PC-9 (cell line): ENCODE measurements around the gene NEURL3. TPM values are rescaled to one million over a fixed set of nuclear protein-coding genes. Genes with fewer than 3 reads are reported as not detected.

Source experiments
- BruUV-seq: library from RNA; stranded (reverse); fragments of 400-500 nt; replicated peaks from 2 replicates; lab custom pipeline; 2021; lab: Mats Ljungman, UMichigan
- CTCF ChIA-PET: fragments of 300-600 bp; sonication (Branson Sonifier 250); formaldehyde crosslinking; loops from one replicate; lab custom pipeline; 2022; ENCODE audit warnings: antibody characterized with exemption; lab: Charles Lee
- POLR2A ChIA-PET: fragments of 300-600 bp; sonication (Branson Sonifier 250); formaldehyde crosslinking; loops from one replicate; lab custom pipeline; 2022; ENCODE audit warnings: antibody characterized with exemption; ENCODE audit not compliant: unreplicated experiment; lab: Charles Lee
- DNase-seq, 2 experiments: peaks; one replicate each; pipeline versions ENCODE4 v3.0.0 to v3.0.0-alpha.2; 2015 to 2022; ENCODE audit warnings: mixed read lengths in 1 of 2
- H2AFZ ChIP-seq: fragments of 200-600 bp; sonication (generic); 2 replicates; pipeline ENCODE4 v1.8.1; 2017; ENCODE audit warnings: antibody characterized with exemption
- H3F3A ChIP-seq: fragments of 200-600 bp; sonication (generic); 2 replicates; pipeline ENCODE4 v1.8.1; 2017; ENCODE audit warnings: antibody characterized with exemption, mild to moderate bottlenecking, low read depth; ENCODE audit not compliant: insufficient read depth
- H3K27ac ChIP-seq: fragments of 200-600 bp; sonication (generic); 2 replicates; pipeline ENCODE4 v1.6.1; 2016; ENCODE audit warnings: mixed run types
- H3K27me3 ChIP-seq: fragments of 200-600 bp; sonication (generic); 2 replicates; pipeline ENCODE4 v1.6.1; 2016; ENCODE audit warnings: low read depth, mixed run types; ENCODE audit not compliant: insufficient read depth
- H3K36me3 ChIP-seq: fragments of 200-600 bp; sonication (generic); 2 replicates; pipeline ENCODE4 v1.6.1; 2016; ENCODE audit warnings: low read depth, mixed run types
- H3K4me1 ChIP-seq: fragments of 200-600 bp; sonication (generic); replicated peaks from 2 replicates; pipeline ENCODE4 v1.6.1; 2016; ENCODE audit warnings: mixed run types; ENCODE audit not compliant: insufficient read depth
- H3K4me2 ChIP-seq: fragments of 200-600 bp; sonication (generic); 2 replicates; pipeline ENCODE4 v1.6.1; 2017; ENCODE audit warnings: mixed run types
- H3K4me3 ChIP-seq: fragments of 200-600 bp; sonication (generic); 2 replicates; pipeline ENCODE4 v1.6.1; 2016; ENCODE audit warnings: mixed run types
- H3K79me2 ChIP-seq: fragments of 200-600 bp; sonication (generic); 2 replicates; pipeline ENCODE4 v1.6.1; 2017; ENCODE audit warnings: low read depth, mixed run types
- H3K9me2 ChIP-seq: fragments of 200-600 bp; sonication (generic); 2 replicates; pipeline ENCODE4 v1.8.1; 2017; ENCODE audit warnings: mild to moderate bottlenecking; ENCODE audit not compliant: insufficient read depth
- H3K9me3 ChIP-seq: fragments of 200-600 bp; sonication (generic); 2 replicates; pipeline ENCODE4 v1.8.1; 2016; ENCODE audit warnings: low read depth; ENCODE audit not compliant: insufficient read depth
- H4K20me1 ChIP-seq: fragments of 200-600 bp; sonication (generic); 2 replicates; pipeline ENCODE4 v1.8.1; 2017; ENCODE audit not compliant: insufficient read depth
- CTCF ChIP-seq: fragments of 200-600 bp; sonication (generic); conservative IDR thresholded peaks from 2 replicates; pipeline ENCODE4 v1.6.1; 2017; ENCODE audit warnings: mixed run types, antibody characterized with exemption, mild to moderate bottlenecking, moderate library complexity
- EZH2 ChIP-seq: fragments of 200-600 bp; sonication (generic); IDR thresholded peaks from 2 replicates; pipeline ENCODE4 v1.8.0; 2017; ENCODE audit warnings: antibody characterized with exemption, low read depth
- intact Hi-C: fragments of 100-400 bp; cut with micrococcal nuclease; formaldehyde crosslinking; loops from one replicate; pipeline ENCODE4 v1.10.0; 2022; ENCODE audit not compliant: unreplicated experiment
- total RNA-seq: library from RNA; stranded (reverse); gene quantifications from 2 replicates; pipeline ENCODE4 v1.2.3, GENCODE V29; 2021

NEURL3 gene
- total RNA-seq, 1 experiment from 2014 or later, result 0.48 TPM

DNA sequence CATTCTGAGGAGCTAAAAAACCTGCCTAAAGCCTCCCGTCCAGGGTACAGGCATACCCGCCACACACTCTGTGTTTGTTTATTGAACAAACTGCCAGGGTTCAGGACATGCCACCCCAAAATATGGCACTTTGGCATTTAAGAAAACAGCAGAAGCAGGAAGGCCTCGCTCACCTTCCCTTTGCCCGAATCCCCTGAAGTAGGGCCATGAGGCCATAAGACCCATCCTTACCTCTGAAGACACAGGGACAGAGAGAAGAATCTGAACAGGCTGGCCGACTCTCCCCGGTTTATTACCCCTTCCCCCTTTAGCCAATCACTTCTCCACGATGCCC is 1.7 kb upstream of the NEURL3 start:
- intact Hi-C loops, result loop anchor here (1.0 to 10.0 kb wide), 2 partner anchors 58 to 302 kb away; partner anchors contain the start of gene STARD7

GRCh38 chr2:96506016-96506906 is 1.1 kb upstream of the NEURL3 start:
- BruUV-seq, result no TSS peak
- Histone ChIP-seq H3K4me2 (peak overlapping the region; percentile 62), H3K27ac (peak overlapping the region; percentile 77), H3K9me3 (no peaks in the 10 kb centered on the region), H4K20me1 (no peaks in the 10 kb centered on the region), H2AFZ (0 out of 2 replicates have a peak overlapping the region, but pooled peaks have one; percentile 1), H3K9me2 (no peaks in the 10 kb centered on the region), H3K27me3 (no peaks in the 10 kb centered on the region), H3F3A (peaks cover 30% of the 10 kb centered on the region), H3K36me3 (no peaks in the 10 kb centered on the region), H3K4me1 (peaks cover 70% of the 10 kb centered on the region), H3K4me3 (peak overlapping the region; percentile 1; the same call in 1 of the 2 replicates), H3K79me2 (no peaks in the 10 kb centered on the region)
- peak; percentile 52 to 95 for DNase-seq
- intact Hi-C loops, result loop anchor here (1.0 to 10.0 kb wide), 2 partner anchors 57 to 301 kb away; partner anchors contain the start of gene STARD7
- ChIA-PET CTCF (interaction anchor here (0.5 to 4.6 kb wide), 5 partner anchors 66 to 147 kb away, joined by 3 to 35 read pairs (median 3); no protein-coding TSS in a partner anchor), POLR2A (interaction anchor here (0.6 to 0.7 kb wide), 3 partner anchors 13 to 140 kb away, joined by 6 to 16 read pairs (median 8); no protein-coding TSS in a partner anchor)
- TF ChIP-seq CTCF (no peak; the same call in 1 of the 2 replicates), EZH2 (no peak)

More for the DNA sequence above, 1.7 kb upstream of the NEURL3 start:
- Histone ChIP-seq H2AFZ (0 out of 2 replicates have a peak overlapping the region, but pooled peaks have one; percentile 1), H3K27ac (peak overlapping the region; percentile 77), H3K4me1 (peaks cover 64% of the 10 kb centered on the region), H3K79me2 (no peaks in the 10 kb centered on the region), H3K9me3 (no peaks in the 10 kb centered on the region), H3K9me2 (no peaks in the 10 kb centered on the region), H3K27me3 (no peaks in the 10 kb centered on the region), H3K4me3 (no peak overlapping the region), H4K20me1 (no peaks in the 10 kb centered on the region), H3K4me2 (peak overlapping the region; percentile 62; the same call in 1 of the 2 replicates), H3K36me3 (no peaks in the 10 kb centered on the region), H3F3A (peaks cover 30% of the 10 kb centered on the region)
- no peak for DNase-seq
- no TSS peak for BruUV-seq
- TF ChIP-seq EZH2 (no peak), CTCF (no peak)
- POLR2A ChIA-PET, result interaction anchor here (0.6 to 0.7 kb wide), 2 partner anchors 14 to 140 kb away, joined by 6 to 16 read pairs; no protein-coding TSS in a partner anchor
- CTCF ChIA-PET, result interaction anchor here (1.0 to 4.6 kb wide), 2 partner anchors 99 to 147 kb away, joined by 4 to 35 read pairs; no protein-coding TSS in a partner anchor

GRCh38 chr2:96503637-96504243 is 1.4 kb downstream of the NEURL3 start:
- CTCF ChIA-PET, result interaction anchor here (0.6 kb wide), 1 partner anchor 114 kb away, joined by 6 read pairs; no protein-coding TSS in a partner anchor
- Histone ChIP-seq H3K4me1 (peaks cover 65% of the 10 kb centered on the region), H3K4me3 (no peak overlapping the region), H4K20me1 (no peaks in the 10 kb centered on the region), H3K79me2 (no peaks in the 10 kb centered on the region), H3K27me3 (no peaks in the 10 kb centered on the region), H2AFZ (no peak overlapping the region), H3K36me3 (no peaks in the 10 kb centered on the region), H3F3A (peaks cover 30% of the 10 kb centered on the region), H3K9me3 (no peaks in the 10 kb centered on the region), H3K27ac (no peak overlapping the region), H3K9me2 (no peaks in the 10 kb centered on the region), H3K4me2 (peak overlapping the region; percentile 41)
- no TSS peak for BruUV-seq
- no peak for DNase-seq
- POLR2A ChIA-PET, result interaction anchor here (0.6 kb wide), 1 partner anchor 11 kb away, joined by 3 read pairs; no protein-coding TSS in a partner anchor
- intact Hi-C loops, result loop anchor here (10.0 kb wide), 1 partner anchor 299 kb away; the partner anchor contains the start of gene STARD7
- no peak for TF ChIP-seq CTCF
- TF ChIP-seq EZH2, result no peak
